Measurements from ENCODE around the gene PKD2.

DNA sequence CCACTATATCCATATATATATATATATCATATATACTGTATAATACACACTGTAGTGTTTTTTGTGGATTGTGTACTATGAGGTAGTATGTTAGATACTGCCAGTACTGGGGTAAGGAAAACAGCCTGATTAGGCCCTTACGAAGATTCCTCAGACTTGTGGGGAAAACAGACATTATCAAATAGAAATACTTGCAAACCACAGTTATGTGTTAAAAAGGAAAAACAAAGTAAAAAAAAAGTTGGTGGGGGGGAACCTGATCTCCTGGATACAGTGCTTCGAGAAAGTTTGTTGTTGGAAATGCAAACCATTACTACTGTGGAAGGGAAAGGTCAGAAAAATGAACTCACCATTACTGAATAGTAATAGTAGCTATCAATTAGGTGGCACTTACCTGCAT, 53.0 kb downstream of the PKD2 start:
- TF ChIP-seq, protein P1, sequence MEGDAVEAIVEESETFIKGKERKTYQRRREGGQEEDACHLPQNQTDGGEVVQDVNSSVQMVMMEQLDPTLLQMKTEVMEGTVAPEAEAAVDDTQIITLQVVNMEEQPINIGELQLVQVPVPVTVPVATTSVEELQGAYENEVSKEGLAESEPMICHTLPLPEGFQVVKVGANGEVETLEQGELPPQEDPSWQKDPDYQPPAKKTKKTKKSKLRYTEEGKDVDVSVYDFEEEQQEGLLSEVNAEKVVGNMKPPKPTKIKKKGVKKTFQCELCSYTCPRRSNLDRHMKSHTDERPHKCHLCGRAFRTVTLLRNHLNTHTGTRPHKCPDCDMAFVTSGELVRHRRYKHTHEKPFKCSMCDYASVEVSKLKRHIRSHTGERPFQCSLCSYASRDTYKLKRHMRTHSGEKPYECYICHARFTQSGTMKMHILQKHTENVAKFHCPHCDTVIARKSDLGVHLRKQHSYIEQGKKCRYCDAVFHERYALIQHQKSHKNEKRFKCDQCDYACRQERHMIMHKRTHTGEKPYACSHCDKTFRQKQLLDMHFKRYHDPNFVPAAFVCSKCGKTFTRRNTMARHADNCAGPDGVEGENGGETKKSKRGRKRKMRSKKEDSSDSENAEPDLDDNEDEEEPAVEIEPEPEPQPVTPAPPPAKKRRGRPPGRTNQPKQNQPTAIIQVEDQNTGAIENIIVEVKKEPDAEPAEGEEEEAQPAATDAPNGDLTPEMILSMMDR (IDR thresholded peaks at IDR 0.05; ENCODE audit: low read depth, low read length) = no peak
- TF ChIP-seq EZH2phosphoT487 (IDR thresholded peaks at IDR 0.05; ENCODE audit: low read depth) = no peak

Measured in OCI-LY3 (cell line).